ENCODE measurements around the gene TMEM178B. TPM values are rescaled to one million over a fixed set of nuclear protein-coding genes. Genes with fewer than 3 reads are reported as not detected.
"Not testable (repeated sequence)": the region's sequence is repeated elsewhere in the genome, so short reads cannot be mapped to it uniquely, and the experiment has no call there.

Gene TMEM178B
- total and polyA plus RNA-seq, 2 donors (not counting 1 experiment from before 2014, with no cell fraction given), result 0.28 to 0.96 TPM

DNA sequence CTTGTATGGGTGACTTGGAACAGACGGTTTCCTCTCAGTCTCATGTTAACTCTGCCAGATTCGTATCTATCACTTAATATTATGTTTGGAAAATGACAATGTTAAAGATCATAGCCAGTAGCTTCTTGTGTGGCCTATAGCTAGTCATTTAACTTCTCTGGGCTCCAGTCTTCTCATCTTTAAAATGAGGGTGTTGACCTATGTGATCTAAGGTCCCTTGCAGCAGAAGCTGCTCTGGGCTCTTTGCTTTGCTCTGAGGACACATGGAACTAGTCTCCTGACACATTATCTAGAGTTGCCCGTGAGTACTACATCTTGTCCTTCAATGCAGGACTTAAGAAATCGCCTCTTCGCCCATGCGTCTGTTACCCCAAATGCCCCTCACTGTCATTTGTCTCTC lies 93.1 kb downstream of the TMEM178B start:
- Histone ChIP-seq H3K9me3 (ENCODE audit: control extremely low read depth in 1 of 3, control insufficient read depth in 2 of 3, insufficient read depth in 1 of 3, low read length in 2 of 3) (no peaks in the 10 kb centered on the region), H3K4me2 (replicated peaks; ENCODE audit: low read depth, low read length, poor library complexity, severe bottlenecking) (no peak overlapping the region), H3K79me2 (ENCODE audit: control insufficient read depth, insufficient read depth, low read length) (no peaks in the 10 kb centered on the region), H3K4me3 (ENCODE audit: control extremely low read depth in 1 of 5, extremely low read depth in 1 of 5, insufficient read depth in 1 of 5, low read depth in 2 of 5, low read length in 4 of 5) (no peak overlapping the region), H4K20me1 (ENCODE audit: control insufficient read depth, insufficient read depth, low read length, poor library complexity, severe bottlenecking) (no peaks in the 10 kb centered on the region), H3K27me3 (replicated peaks in 1 of 4; ENCODE audit: control extremely low read depth in 1 of 4, control insufficient read depth in 3 of 4, insufficient read depth in 4 of 4, low read length in 3 of 4) (no peaks in the 10 kb centered on the region), H2AFZ (ENCODE audit: insufficient read depth, low read depth, low read length, poor library complexity, severe bottlenecking) (no peak overlapping the region), H3K4me1 (ENCODE audit: control insufficient read depth in 2 of 2, insufficient read depth in 2 of 2, low read length in 2 of 2) (no peaks in the 10 kb centered on the region), H3K9ac (ENCODE audit: low read length) (no peak overlapping the region), H3K36me3 (replicated peaks in 1 of 2; ENCODE audit: control extremely low read depth in 1 of 2, control insufficient read depth in 1 of 2, extremely low read depth in 1 of 2, insufficient read depth in 2 of 2, low read length in 1 of 2) (no peaks in the 10 kb centered on the region), H3K27ac (ENCODE audit: low read length in 2 of 2) (no peak overlapping the region)
- POLR2A ChIA-PET, result no interaction called here
- DNase-seq (no peak), ATAC-seq (ENCODE audit: low read depth) (no peak)
- 100% methylated on average over 4 of the region's 6 CpGs for WGBS (ENCODE audit: insufficient coverage)
- Mint-ChIP-seq H3K27me3 (peaks cover 9% of the 10 kb centered on the region), H3K27ac (no peak overlapping the region), H3K9me3 (ENCODE audit: insufficient read depth) (peaks cover 4% of the 10 kb centered on the region), H3K4me3 (no peak overlapping the region), H3K4me1 (no peaks in the 10 kb centered on the region)
- intact Hi-C loops (cut with micrococcal nuclease), result no loop called here
- CTCF ChIA-PET, result no interaction called here
- TF ChIP-seq, protein P1, sequence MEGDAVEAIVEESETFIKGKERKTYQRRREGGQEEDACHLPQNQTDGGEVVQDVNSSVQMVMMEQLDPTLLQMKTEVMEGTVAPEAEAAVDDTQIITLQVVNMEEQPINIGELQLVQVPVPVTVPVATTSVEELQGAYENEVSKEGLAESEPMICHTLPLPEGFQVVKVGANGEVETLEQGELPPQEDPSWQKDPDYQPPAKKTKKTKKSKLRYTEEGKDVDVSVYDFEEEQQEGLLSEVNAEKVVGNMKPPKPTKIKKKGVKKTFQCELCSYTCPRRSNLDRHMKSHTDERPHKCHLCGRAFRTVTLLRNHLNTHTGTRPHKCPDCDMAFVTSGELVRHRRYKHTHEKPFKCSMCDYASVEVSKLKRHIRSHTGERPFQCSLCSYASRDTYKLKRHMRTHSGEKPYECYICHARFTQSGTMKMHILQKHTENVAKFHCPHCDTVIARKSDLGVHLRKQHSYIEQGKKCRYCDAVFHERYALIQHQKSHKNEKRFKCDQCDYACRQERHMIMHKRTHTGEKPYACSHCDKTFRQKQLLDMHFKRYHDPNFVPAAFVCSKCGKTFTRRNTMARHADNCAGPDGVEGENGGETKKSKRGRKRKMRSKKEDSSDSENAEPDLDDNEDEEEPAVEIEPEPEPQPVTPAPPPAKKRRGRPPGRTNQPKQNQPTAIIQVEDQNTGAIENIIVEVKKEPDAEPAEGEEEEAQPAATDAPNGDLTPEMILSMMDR (IDR thresholded peaks at IDR 0.05), result no peak
- TF ChIP-seq EZH2 (IDR thresholded peaks at IDR 0.05; ENCODE audit: borderline replicate concordance, insufficient read depth, low read depth, low read length, poor library complexity, severe bottlenecking), result no peak

DNA sequence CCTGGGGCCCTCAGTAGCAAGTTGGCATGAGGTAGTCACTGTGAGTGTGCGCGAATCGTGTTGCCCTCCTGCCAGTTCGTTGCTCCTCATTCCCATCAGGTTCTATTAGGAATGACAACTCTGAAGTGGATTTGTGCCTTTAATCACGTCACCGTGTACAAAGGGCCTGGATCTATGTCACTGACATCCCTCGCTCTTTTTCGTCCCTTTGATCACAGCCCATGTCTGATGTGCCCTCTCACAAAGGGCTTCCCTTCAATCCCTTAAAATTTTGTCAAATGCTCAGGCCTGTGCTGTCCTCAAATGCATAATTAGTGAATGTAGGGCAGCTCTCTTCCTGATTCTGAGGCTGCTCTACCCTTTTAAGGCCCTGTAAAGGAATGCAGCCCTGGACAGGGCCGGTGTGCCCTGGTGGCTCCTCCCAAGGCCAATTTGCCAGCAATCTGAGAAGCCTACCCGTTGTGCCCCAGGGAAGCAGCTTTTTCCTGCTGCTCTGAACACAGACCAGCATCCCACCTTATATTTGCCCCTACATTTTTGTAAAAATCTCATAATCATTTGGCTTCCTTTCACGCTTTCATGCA lies 93.6 kb downstream of the TMEM178B start:
- Histone ChIP-seq H3K4me1 (ENCODE audit: control insufficient read depth in 2 of 2, insufficient read depth in 2 of 2, low read length in 2 of 2) (no peaks in the 10 kb centered on the region), H3K36me3 (replicated peaks in 1 of 2; ENCODE audit: control extremely low read depth in 1 of 2, control insufficient read depth in 1 of 2, extremely low read depth in 1 of 2, insufficient read depth in 2 of 2, low read length in 1 of 2) (no peaks in the 10 kb centered on the region)
- POLR2A ChIA-PET, result no interaction called here

DNA sequence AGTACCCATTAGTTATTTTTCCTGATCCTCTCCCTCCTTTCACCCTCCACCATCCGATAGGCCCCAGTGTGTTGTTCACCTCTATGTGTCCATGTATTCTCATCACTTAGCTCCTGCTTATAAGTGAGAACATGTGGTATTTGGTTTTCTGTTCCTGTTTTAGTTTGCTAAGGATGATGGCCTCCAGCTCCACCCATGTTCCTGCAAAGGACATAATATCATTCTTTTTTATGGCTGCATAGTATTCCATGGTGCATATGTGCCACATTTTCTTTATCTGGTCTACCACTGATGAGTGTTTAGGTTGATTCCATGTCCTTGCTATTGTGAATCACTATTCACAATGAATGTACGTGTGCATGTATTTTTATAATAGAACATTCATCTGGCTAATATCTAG lies 95.3 kb downstream of the TMEM178B start:
- H4K20me1 ChIP-seq (ENCODE audit: control insufficient read depth, insufficient read depth, low read length, poor library complexity, severe bottlenecking); H3K4me3 ChIP-seq (ENCODE audit: control extremely low read depth in 1 of 5, extremely low read depth in 1 of 5, insufficient read depth in 1 of 5, low read depth in 2 of 5, low read length in 4 of 5); H3K9me3 ChIP-seq (ENCODE audit: control extremely low read depth in 1 of 3, control insufficient read depth in 2 of 3, insufficient read depth in 1 of 3, low read length in 2 of 3); H3K4me1 Mint-ChIP-seq; H3K4me1 ChIP-seq (ENCODE audit: control insufficient read depth in 2 of 2, insufficient read depth in 2 of 2, low read length in 2 of 2); H3K4me3 Mint-ChIP-seq; H3K27me3 ChIP-seq (replicated peaks in 1 of 4; ENCODE audit: control extremely low read depth in 1 of 4, control insufficient read depth in 3 of 4, insufficient read depth in 4 of 4, low read length in 3 of 4); H3K27ac ChIP-seq (ENCODE audit: low read length in 2 of 2); ATAC-seq (ENCODE audit: low read depth); H3K4me2 ChIP-seq (replicated peaks; ENCODE audit: low read depth, low read length, poor library complexity, severe bottlenecking); H2AFZ ChIP-seq (ENCODE audit: insufficient read depth, low read depth, low read length, poor library complexity, severe bottlenecking); H3K36me3 ChIP-seq (replicated peaks in 1 of 2; ENCODE audit: control extremely low read depth in 1 of 2, control insufficient read depth in 1 of 2, extremely low read depth in 1 of 2, insufficient read depth in 2 of 2, low read length in 1 of 2); intact Hi-C loops (cut with micrococcal nuclease); H3K27me3 Mint-ChIP-seq; H3K9ac ChIP-seq (ENCODE audit: low read length); H3K79me2 ChIP-seq (ENCODE audit: control insufficient read depth, insufficient read depth, low read length); CTCF ChIA-PET; POLR2A ChIA-PET; H3K9me3 Mint-ChIP-seq (ENCODE audit: insufficient read depth); H3K27ac Mint-ChIP-seq; DNase-seq: not testable (repeated sequence)
- no CpG with 5 or more reads among the region's 2 CpGs for WGBS (ENCODE audit: insufficient coverage)

More for the DNA sequence above, 93.6 kb downstream of the TMEM178B start:
- no peak overlapping the region for H3K4me3 ChIP-seq (ENCODE audit: control extremely low read depth in 1 of 5, extremely low read depth in 1 of 5, insufficient read depth in 1 of 5, low read depth in 2 of 5, low read length in 4 of 5)
- intact Hi-C loops (cut with micrococcal nuclease), result no loop called here
- H3K4me1 Mint-ChIP-seq, result no peaks in the 10 kb centered on the region
- H4K20me1 ChIP-seq (ENCODE audit: control insufficient read depth, insufficient read depth, low read length, poor library complexity, severe bottlenecking), result no peaks in the 10 kb centered on the region
- H2AFZ ChIP-seq (ENCODE audit: insufficient read depth, low read depth, low read length, poor library complexity, severe bottlenecking), result no peak overlapping the region
- no peak for TF ChIP-seq EZH2 (IDR thresholded peaks at IDR 0.05; ENCODE audit: borderline replicate concordance, insufficient read depth, low read depth, low read length, poor library complexity, severe bottlenecking)
- TF ChIP-seq, protein P1 (IDR thresholded peaks at IDR 0.05), result no peak
- ATAC-seq (ENCODE audit: low read depth) (no peak), DNase-seq (no peak)
- no peaks in the 10 kb centered on the region for H3K27me3 ChIP-seq (replicated peaks in 1 of 4; ENCODE audit: control extremely low read depth in 1 of 4, control insufficient read depth in 3 of 4, insufficient read depth in 4 of 4, low read length in 3 of 4)
- H3K4me3 Mint-ChIP-seq, result no peak overlapping the region
- peaks cover 4% of the 10 kb centered on the region for H3K9me3 Mint-ChIP-seq (ENCODE audit: insufficient read depth)
- no peak overlapping the region for H3K9ac ChIP-seq (ENCODE audit: low read length)
- CTCF ChIA-PET, result no interaction called here
- H3K4me2 ChIP-seq (replicated peaks; ENCODE audit: low read depth, low read length, poor library complexity, severe bottlenecking), result no peak overlapping the region
- no peak overlapping the region for H3K27ac ChIP-seq (ENCODE audit: low read length in 2 of 2)
- 85% methylated on average over 10 of the region's 11 CpGs for WGBS (ENCODE audit: insufficient coverage)
- H3K27ac Mint-ChIP-seq, result no peak overlapping the region
- H3K27me3 Mint-ChIP-seq, result peaks cover 8% of the 10 kb centered on the region
- no peaks in the 10 kb centered on the region for H3K79me2 ChIP-seq (ENCODE audit: control insufficient read depth, insufficient read depth, low read length)
- no peaks in the 10 kb centered on the region for H3K9me3 ChIP-seq (ENCODE audit: control extremely low read depth in 1 of 3, control insufficient read depth in 2 of 3, insufficient read depth in 1 of 3, low read length in 2 of 3)

All from B cell (primary cell).